HL-60/S4 treated with phorbol 12-myristate 13-acetate at 8.2 ng/mL for 4 days and 3 days (cell line): Measurements from ENCODE around the gene PTGDR.

Experiments used
- in situ Hi-C: fragments of 300-500 bp; cut with MboI; formaldehyde crosslinking; loops from 2 replicates; pipeline ENCODE4 v1.15.0; 2022; ENCODE audit warnings: low sequenced_read_pairs

The PTGDR gene

GRCh38 chr14:52262600-52262999 is 4.9 kb upstream of the PTGDR start:
- in situ Hi-C loops = no loop called here

- in situ Hi-C loops = no loop called here
Observed at GRCh38 chr14:52263190-52263589, 4.3 kb upstream of the PTGDR start.

- in situ Hi-C loops = no loop called here
Observed at GRCh38 chr14:52265253-52265652, 2.2 kb upstream of the PTGDR start.

- in situ Hi-C loops = no loop called here
Observed at GRCh38 chr14:52266179-52266578, 1.3 kb upstream of the PTGDR start.

DNA sequence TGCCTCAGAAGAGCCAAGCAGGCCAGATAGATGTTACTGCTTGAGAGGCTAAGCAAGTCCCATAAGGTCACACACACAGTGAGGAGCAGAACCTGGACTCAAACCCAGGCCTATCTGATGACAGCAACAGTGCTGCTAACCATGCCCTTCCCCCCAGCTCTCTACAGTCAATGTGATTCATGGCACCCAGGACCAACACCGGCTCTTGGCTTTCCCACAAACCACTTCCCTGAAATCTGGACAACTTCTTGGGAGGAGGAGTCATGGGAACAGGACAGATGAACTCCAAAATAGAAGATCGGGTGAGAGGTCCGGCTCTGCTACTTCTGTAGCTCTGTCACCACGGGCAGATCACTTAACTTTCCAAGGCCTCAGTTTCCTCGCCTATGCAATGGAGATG is 716 bp upstream of the PTGDR start:
- in situ Hi-C loops = no loop called here

GRCh38 chr14:52268279-52269061 is 972 bp downstream of the PTGDR start:
- in situ Hi-C loops = no loop called here

- in situ Hi-C loops = no loop called here
Observed at GRCh38 chr14:52269100-52269499, 1.6 kb downstream of the PTGDR start.

- in situ Hi-C loops = no loop called here
Observed at GRCh38 chr14:52269982-52270381, 2.5 kb downstream of the PTGDR start.

GRCh38 chr14:52271538-52271937 is 4.0 kb downstream of the PTGDR start:
- in situ Hi-C loops = no loop called here

GRCh38 chr14:52272375-52272774 is 4.9 kb downstream of the PTGDR start:
- in situ Hi-C loops = no loop called here

GRCh38 chr14:52275372-52275771 is 7.9 kb downstream of the PTGDR start:
- in situ Hi-C loops = no loop called here

DNA sequence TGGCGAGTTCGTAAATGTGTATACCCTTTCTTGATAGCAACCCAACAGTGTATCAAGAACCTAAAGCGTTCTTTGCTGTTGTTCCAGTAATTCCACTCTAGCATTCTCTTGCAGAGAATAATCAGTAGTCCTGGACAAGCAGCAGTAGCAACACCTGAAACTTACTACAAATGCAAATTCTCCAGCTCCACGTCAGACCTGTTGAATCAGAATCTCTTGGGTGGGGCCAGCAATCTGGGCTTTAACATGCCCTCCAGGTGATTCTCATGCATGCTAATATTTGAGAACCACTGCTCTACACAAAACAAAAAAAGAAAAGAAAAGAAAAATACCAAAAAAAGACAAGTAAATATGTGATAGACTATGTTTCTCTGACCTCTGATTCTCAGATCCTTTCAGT is 10.1 kb downstream of the PTGDR start:
- in situ Hi-C loops = no loop called here

DNA sequence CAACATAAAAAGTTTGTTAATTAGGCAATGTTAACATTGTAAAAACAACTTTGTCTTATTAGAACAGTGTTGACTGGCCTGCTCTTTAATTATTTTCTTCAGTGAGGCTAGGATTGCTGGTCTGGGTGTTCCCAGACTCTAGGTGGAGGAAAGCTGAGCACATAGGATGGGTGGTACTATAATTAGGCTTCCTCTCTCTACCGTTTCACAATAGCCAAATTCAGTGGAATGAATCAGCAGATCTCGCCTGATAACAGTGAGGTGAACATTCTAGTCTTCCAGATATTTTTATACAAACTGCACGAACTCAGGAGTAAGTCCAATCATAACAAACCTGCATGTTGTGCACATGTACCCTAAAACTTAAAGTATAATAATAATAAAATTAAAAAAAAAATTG is 11.9 kb downstream of the PTGDR start:
- in situ Hi-C loops = no loop called here

DNA sequence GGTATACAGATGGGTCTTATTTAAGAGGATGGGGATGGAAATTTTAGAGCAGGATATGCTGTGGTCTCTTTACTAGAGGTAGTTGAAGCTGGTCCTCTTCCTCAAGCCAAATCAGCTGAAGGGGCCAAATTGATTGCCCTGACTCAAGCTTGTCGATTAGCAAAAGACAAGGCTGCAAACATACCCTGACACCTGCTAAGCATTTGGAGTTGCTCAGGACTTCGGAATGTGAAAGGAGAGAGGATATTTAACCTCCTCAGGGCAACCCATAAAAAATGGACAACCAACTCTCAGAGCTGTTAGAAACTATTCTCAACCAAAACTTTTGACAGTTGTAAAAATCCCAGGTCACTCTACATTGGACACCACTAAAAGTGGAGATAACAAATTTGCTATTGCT is 15.6 kb downstream of the PTGDR start:
- in situ Hi-C loops = no loop called here

DNA sequence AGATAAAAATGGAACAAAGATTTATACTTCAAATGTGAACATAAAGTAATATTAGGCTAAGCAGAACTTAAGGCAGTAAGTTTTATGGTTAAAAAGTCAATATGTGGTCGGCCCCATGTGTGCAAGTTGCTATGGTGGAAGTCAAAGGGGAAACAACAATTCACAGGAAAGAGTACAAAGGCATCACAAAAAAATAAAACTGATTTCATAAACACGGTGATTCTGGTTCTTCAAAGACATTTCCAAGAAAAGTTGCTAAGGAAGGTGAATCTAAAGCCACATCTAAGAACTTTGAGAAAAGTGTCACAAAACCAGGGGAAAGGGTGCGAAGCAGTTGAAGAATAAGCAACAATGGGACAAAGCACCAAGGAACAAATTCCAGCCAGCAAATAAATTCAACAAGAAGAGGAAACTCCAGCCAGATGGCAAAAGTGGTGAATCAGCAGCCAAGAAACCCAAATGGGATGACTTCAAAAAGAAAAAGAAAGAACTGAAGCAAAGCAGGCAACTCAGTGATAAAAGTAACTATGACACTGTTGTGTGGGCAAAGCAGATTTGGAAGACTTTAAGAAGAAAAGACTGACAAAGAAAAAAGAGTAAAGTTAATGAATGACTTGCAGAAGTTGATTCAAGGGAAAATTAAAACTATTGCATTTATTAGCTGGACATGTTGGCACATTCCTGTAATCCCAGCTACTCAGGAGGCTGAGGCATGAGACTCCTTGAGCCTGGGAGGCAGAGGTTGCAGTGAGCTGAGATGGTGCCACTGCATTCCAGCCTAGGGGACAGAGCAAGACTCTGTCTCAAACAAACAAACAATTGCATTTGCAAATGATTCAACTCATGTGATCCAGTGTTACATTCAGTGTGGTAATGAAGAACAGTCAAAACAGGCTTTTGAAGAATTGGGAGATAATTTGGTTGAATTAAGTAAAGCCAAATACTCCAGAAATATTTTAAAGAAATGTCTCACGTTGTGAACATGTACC is 19.5 kb downstream of the PTGDR start:
- in situ Hi-C loops = no loop called here

DNA sequence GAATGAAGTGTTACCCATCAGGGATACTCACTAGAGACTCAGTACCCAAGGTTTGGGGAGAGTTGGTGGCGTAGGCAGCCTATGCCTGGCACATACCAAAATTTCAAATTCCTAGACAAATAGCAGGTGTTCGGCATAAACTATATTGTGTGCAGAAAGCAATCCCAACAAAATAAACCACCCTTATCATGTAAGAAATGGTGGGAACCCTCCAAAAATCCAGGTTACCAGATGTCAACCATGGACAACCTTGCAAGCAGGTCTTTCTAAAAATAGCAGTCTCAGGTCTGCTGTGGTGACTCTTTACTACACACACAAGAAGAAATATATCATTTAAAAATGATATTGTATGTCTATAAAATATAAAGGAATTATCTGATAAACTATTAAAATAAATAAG is 28.9 kb downstream of the PTGDR start:
- in situ Hi-C loops = no loop called here

- in situ Hi-C loops = no loop called here
Observed at GRCh38 chr14:52298795-52299194, 31.3 kb downstream of the PTGDR start.

DNA sequence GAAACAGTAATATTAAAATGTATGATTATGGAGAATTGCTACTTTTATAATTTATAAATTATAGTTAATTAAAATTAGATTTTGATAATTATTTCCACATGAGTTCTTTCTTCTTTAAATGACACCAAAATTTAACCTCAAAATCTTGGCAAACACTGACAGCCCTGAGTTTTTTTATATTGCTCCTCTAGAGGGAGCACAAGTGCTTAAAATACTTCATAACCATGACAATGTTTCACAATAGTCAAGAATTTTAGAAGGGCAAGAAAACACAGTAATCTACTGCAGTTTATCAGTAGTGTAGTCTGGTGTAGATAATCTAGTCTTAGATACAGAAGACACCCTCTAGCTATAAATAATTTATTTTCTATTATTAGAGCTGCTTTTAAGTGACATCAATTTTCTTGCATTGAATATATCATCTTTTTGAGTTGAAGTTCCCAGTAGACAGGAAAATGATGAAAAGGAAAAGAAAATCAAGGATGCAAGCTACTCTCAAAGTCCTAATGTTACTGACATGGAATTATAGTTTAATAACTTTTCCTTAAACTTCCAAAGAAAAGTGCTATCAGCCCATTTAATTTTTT is 32.3 kb downstream of the PTGDR start:
- in situ Hi-C loops = loop anchor here (10.0 kb wide), 1 partner anchor 175 kb away; no protein-coding TSS in a partner anchor

GRCh38 chr14:52303236-52303635 is 35.7 kb downstream of the PTGDR start:
- in situ Hi-C loops = loop anchor here (10.0 kb wide), 1 partner anchor 172 kb away; no protein-coding TSS in a partner anchor

- in situ Hi-C loops = loop anchor here (10.0 kb wide), 1 partner anchor 170 kb away; no protein-coding TSS in a partner anchor
Observed at GRCh38 chr14:52304248-52304904, 36.9 kb downstream of the PTGDR start.

GRCh38 chr14:52305014-52305413 is 37.5 kb downstream of the PTGDR start:
- in situ Hi-C loops = loop anchor here (10.0 kb wide), 1 partner anchor 170 kb away; no protein-coding TSS in a partner anchor
